Keratinocyte (primary cell): Measurements from ENCODE around the gene TTLL5. TPM values are rescaled to one million over a fixed set of nuclear protein-coding genes. Genes with fewer than 3 reads are reported as not detected.

ENCODE experiments used
- DNase-seq: peaks from one replicate; pipeline ENCODE4 v3.0.0-alpha.2; 2011; ENCODE audit warnings: low read depth, missing footprints, low spot score
- FAIRE-seq: peaks from 2 replicates; lab custom pipeline; 2011; peaks lifted over from hg19 to GRCh38; lab: Jason Lieb, UNC
- H2AFZ ChIP-seq: 2 replicates; pipeline ENCODE4 v1.6.0; 2012; ENCODE audit warnings: low read length, control low read depth, inconsistent platforms; ENCODE audit not compliant: control insufficient read depth
- H3K27ac ChIP-seq: 2 replicates; pipeline ENCODE4 v1.5.1; 2011; ENCODE audit warnings: low read length; ENCODE audit not compliant: control insufficient read depth, insufficient read depth
- H3K27me3 ChIP-seq: 3 replicates; pipeline ENCODE4 v1.6.0; 2011; ENCODE audit warnings: low read length; ENCODE audit not compliant: control insufficient read depth, insufficient read depth; ENCODE audit errors: extremely low read depth
- H3K36me3 ChIP-seq, 2 experiments: 2 replicates in 1 of 2; 3 replicates in 1 of 2; pipeline ENCODE4 v1.5.1; 2011; ENCODE audit warnings: low read length in 2 of 2, mild to moderate bottlenecking in 1 of 2; ENCODE audit not compliant: control insufficient read depth in 2 of 2, insufficient read depth in 2 of 2; ENCODE audit errors: extremely low read depth in 1 of 2
- H3K4me1 ChIP-seq: 3 replicates; pipeline ENCODE4 v1.5.1; 2011; ENCODE audit warnings: low read length; ENCODE audit not compliant: control insufficient read depth, insufficient read depth; ENCODE audit errors: extremely low read depth
- H3K4me2 ChIP-seq: 3 replicates; pipeline ENCODE4 v1.6.0; 2011; ENCODE audit warnings: low read depth, low read length; ENCODE audit not compliant: control insufficient read depth, insufficient read depth; ENCODE audit errors: extremely low read depth
- H3K4me3 ChIP-seq, 3 experiments: fragments of 200-600 bp in 1 of 3; sonication (generic) in 1 of 3; 2 replicates in 2 of 3; 3 replicates in 1 of 3; pipeline ENCODE4 v1.5.1; 2011 to 2016; ENCODE audit warnings: low read length in 3 of 3, mild to moderate bottlenecking in 3 of 3, control low read depth in 2 of 3, inconsistent platforms in 1 of 3, low read depth in 1 of 3, mixed read lengths in 1 of 3, mixed run types in 1 of 3, moderate library complexity in 1 of 3; ENCODE audit not compliant: control insufficient read depth in 2 of 3, insufficient read depth in 2 of 3; ENCODE audit errors: extremely low read depth in 1 of 3
- H3K79me2 ChIP-seq: 2 replicates; pipeline ENCODE4 v1.6.0; 2012; ENCODE audit warnings: low read length; ENCODE audit not compliant: control insufficient read depth, insufficient read depth
- H3K9ac ChIP-seq: 3 replicates; pipeline ENCODE4 v1.6.0; 2011; ENCODE audit warnings: low read length; ENCODE audit not compliant: control insufficient read depth, insufficient read depth; ENCODE audit errors: extremely low read depth
- H3K9me1 ChIP-seq: 3 replicates; pipeline ENCODE4 v1.6.0; 2011; ENCODE audit warnings: low read length; ENCODE audit not compliant: control insufficient read depth, insufficient read depth; ENCODE audit errors: extremely low read depth
- H3K9me3 ChIP-seq: 2 replicates; pipeline ENCODE4 v1.5.1; 2012; ENCODE audit warnings: low read depth, low read length; ENCODE audit not compliant: control insufficient read depth
- H4K20me1 ChIP-seq: 3 replicates; pipeline ENCODE4 v1.6.0; 2011; ENCODE audit warnings: low read length; ENCODE audit not compliant: control insufficient read depth, insufficient read depth; ENCODE audit errors: extremely low read depth
- EZH2 ChIP-seq: IDR thresholded peaks from one replicate; pipeline ENCODE4 v1.6.1; 2012; ENCODE audit warnings: inconsistent platforms, mild to moderate bottlenecking, low read length, moderate library complexity
- dilution Hi-C: fragments of 300-500 bp; cut with MboI; formaldehyde crosslinking; loops from one replicate; pipeline ENCODE4 v1.7.0; 2020; ENCODE audit warnings: low sequenced_read_pairs; ENCODE audit not compliant: extremely low pct_ligation_motif_present
- polyA plus RNA-seq, 5 experiments: library from polyadenylated mRNA; depleted of rRNA in 3 of 5; stranded (reverse) in 3 of 5; stranded (forward) in 1 of 5; unstranded in 1 of 5; fragments of >200 nt; gene quantifications; 1 replicate in 1 of 5; 2 replicates in 3 of 5; 3 replicates in 1 of 5; pipeline versions ENCODE4 v1.2.1 to v1.2.3, GENCODE V29; 2011 to 2012; ENCODE audit warnings: missing spikeins in 2 of 5, low read depth in 1 of 5, low replicate concordance in 1 of 5
- TF ChIP-seq, protein P1 (sequence below), 3 experiments: IDR thresholded peaks in 1 of 3; conservative IDR thresholded peaks in 1 of 3; optimal IDR thresholded peaks in 1 of 3; 2 replicates in 2 of 3; 3 replicates in 1 of 3; pipeline versions ENCODE3 to v1.5.1; 2011; ENCODE audit warnings: low read length in 3 of 3, mild to moderate bottlenecking in 3 of 3, moderate library complexity in 2 of 3, control low read depth in 1 of 3, inconsistent platforms in 1 of 3; ENCODE audit not compliant: insufficient read depth in 2 of 3; ENCODE audit errors: extremely low read depth in 1 of 3

Gene TTLL5
- polyA plus RNA-seq, 1 donor (not counting 4 experiments of a cell fraction or from before 2014, with no cell fraction given) = 20.7 TPM

GRCh38 chr14:75987201-75987970, 326.3 kb downstream of the TTLL5 start:
- no peak overlapping the region for H3K4me2 ChIP-seq
- TF ChIP-seq, protein P1, sequence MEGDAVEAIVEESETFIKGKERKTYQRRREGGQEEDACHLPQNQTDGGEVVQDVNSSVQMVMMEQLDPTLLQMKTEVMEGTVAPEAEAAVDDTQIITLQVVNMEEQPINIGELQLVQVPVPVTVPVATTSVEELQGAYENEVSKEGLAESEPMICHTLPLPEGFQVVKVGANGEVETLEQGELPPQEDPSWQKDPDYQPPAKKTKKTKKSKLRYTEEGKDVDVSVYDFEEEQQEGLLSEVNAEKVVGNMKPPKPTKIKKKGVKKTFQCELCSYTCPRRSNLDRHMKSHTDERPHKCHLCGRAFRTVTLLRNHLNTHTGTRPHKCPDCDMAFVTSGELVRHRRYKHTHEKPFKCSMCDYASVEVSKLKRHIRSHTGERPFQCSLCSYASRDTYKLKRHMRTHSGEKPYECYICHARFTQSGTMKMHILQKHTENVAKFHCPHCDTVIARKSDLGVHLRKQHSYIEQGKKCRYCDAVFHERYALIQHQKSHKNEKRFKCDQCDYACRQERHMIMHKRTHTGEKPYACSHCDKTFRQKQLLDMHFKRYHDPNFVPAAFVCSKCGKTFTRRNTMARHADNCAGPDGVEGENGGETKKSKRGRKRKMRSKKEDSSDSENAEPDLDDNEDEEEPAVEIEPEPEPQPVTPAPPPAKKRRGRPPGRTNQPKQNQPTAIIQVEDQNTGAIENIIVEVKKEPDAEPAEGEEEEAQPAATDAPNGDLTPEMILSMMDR (optimal IDR thresholded peaks at IDR 0.05 in 1 of 3, IDR thresholded peaks at IDR 0.05 in 1 of 3, conservative IDR thresholded peaks at IDR 0.05 in 1 of 3; ENCODE audit: extremely low read depth in 1 of 3, insufficient read depth in 2 of 3, low read length in 3 of 3) = no peak
- no peak for TF ChIP-seq EZH2

GRCh38 chr14:75989134-75989533, 328.1 kb downstream of the TTLL5 start:
- no peak for TF ChIP-seq EZH2
- TF ChIP-seq, protein P1 (optimal IDR thresholded peaks at IDR 0.05 in 1 of 3, IDR thresholded peaks at IDR 0.05 in 1 of 3, conservative IDR thresholded peaks at IDR 0.05 in 1 of 3; ENCODE audit: extremely low read depth in 1 of 3, insufficient read depth in 2 of 3, low read length in 3 of 3) = no peak
- H3K36me3 ChIP-seq = peaks cover 4 to 11% of the 10 kb centered on the region in 2 experiments
- dilution Hi-C loops = no loop called here
- no peaks in the 10 kb centered on the region for H4K20me1 ChIP-seq
- H3K9ac ChIP-seq = no peak overlapping the region
- H3K4me3 ChIP-seq = no peak overlapping the region
- no peaks in the 10 kb centered on the region for H3K9me3 ChIP-seq
- peaks cover 13% of the 10 kb centered on the region for H3K4me1 ChIP-seq
- H3K79me2 ChIP-seq = peaks cover 10% of the 10 kb centered on the region
- FAIRE-seq = no peak
- H2AFZ ChIP-seq = no peak overlapping the region
- H3K27me3 ChIP-seq = no peaks in the 10 kb centered on the region
- no peak overlapping the region for H3K27ac ChIP-seq
- H3K9me1 ChIP-seq = no peaks in the 10 kb centered on the region
- H3K4me2 ChIP-seq = no peak overlapping the region
- no peak for DNase-seq

More at GRCh38 chr14:75987201-75987970, 326.3 kb downstream of the TTLL5 start:
- no peaks in the 10 kb centered on the region for H3K9me1 ChIP-seq
- H3K27ac ChIP-seq = no peak overlapping the region
- dilution Hi-C loops = no loop called here
- H4K20me1 ChIP-seq = no peaks in the 10 kb centered on the region
- no peak overlapping the region for H2AFZ ChIP-seq
- no peaks in the 10 kb centered on the region for H3K27me3 ChIP-seq
- H3K36me3 ChIP-seq = peaks cover 4 to 9% of the 10 kb centered on the region in 2 experiments
- DNase-seq (no peak), FAIRE-seq (no peak)
- no peak overlapping the region for H3K9ac ChIP-seq
- H3K4me1 ChIP-seq = peaks cover 17% of the 10 kb centered on the region
- no peak overlapping the region for H3K4me3 ChIP-seq
- H3K79me2 ChIP-seq = peaks cover 10% of the 10 kb centered on the region
- no peaks in the 10 kb centered on the region for H3K9me3 ChIP-seq
